GM12878 (cell line): ENCODE measurements around the gene GABPB2.

ENCODE experiments used
- CEBPB ChIP-seq, 2 experiments: fragments of 150-350 bp in 1 of 2; IDR thresholded peaks; 2 replicates each; pipeline ENCODE4 v1.6.1; 2012 to 2014; ENCODE audit warnings: low read depth in 2 of 2, low read length in 2 of 2, borderline replicate concordance in 1 of 2, inconsistent platforms in 1 of 2
- EED ChIP-seq: sonication (generic); IDR thresholded peaks from 2 replicates; pipeline ENCODE4 v1.6.1; 2016; ENCODE audit warnings: antibody characterized with exemption, low read depth
- EGR1 ChIP-seq, 2 experiments: IDR thresholded peaks; 1 replicate in 1 of 2; 2 replicates in 1 of 2; pipeline ENCODE4 v1.6.1; 2011 to 2012; ENCODE audit warnings: low read depth in 2 of 2, low read length in 2 of 2, borderline replicate concordance in 1 of 2, mild to moderate bottlenecking in 1 of 2, moderate library complexity in 1 of 2
- ESRRA ChIP-seq: IDR thresholded peaks from 2 replicates; pipeline ENCODE4 v1.6.1; 2012; ENCODE audit warnings: mild to moderate bottlenecking, low read length, improper control_type of control experiment
- PAX5 ChIP-seq: IDR thresholded peaks from 2 replicates; pipeline ENCODE4 v1.6.1; 2011; ENCODE audit warnings: low read depth, low read length, borderline replicate concordance
- PML ChIP-seq: IDR thresholded peaks from 2 replicates; pipeline ENCODE4 v1.6.1; 2012; ENCODE audit warnings: low read length, inconsistent platforms
- POLR2A ChIP-seq: IDR thresholded peaks from 2 replicates; pipeline ENCODE4 v1.6.1; 2011; ENCODE audit warnings: low read depth, mild to moderate bottlenecking, low read length
- SUZ12 ChIP-seq: fragments of 200-600 bp; sonication (generic); IDR thresholded peaks from one replicate; pipeline ENCODE4 v1.6.1; 2018; ENCODE audit warnings: antibody characterized with exemption, mild to moderate bottlenecking; ENCODE audit not compliant: unreplicated experiment
- TBL1XR1 ChIP-seq: IDR thresholded peaks from 2 replicates; pipeline ENCODE4 v1.6.1; 2012; ENCODE audit warnings: low read depth, low read length, improper control_type of control experiment
- TCF12 ChIP-seq: IDR thresholded peaks from 2 replicates; pipeline ENCODE4 v1.6.1; 2011; ENCODE audit warnings: low read depth, mild to moderate bottlenecking, low read length
- TF ChIP-seq, protein P1 (sequence below): fragments of 450-650 bp; IDR thresholded peaks from 2 replicates; pipeline ENCODE4 v1.6.1; 2017; ENCODE audit warnings: mild to moderate bottlenecking, moderate library complexity
- TF ChIP-seq, protein P2 (sequence below), 3 experiments: IDR thresholded peaks in 2 of 3; conservative IDR thresholded peaks in 1 of 3; 2 replicates each; pipeline ENCODE4 v1.5.1; 2011; ENCODE audit warnings: low read depth in 3 of 3, low read length in 3 of 3, mild to moderate bottlenecking in 3 of 3, control low read depth in 2 of 3, moderate library complexity in 2 of 3, inconsistent platforms in 1 of 3, mixed read lengths in 1 of 3; ENCODE audit not compliant: control insufficient read depth in 2 of 3, insufficient read depth in 1 of 3; ENCODE audit errors: extremely low read depth in 1 of 3
- TF ChIP-seq, protein P3 (sequence below): IDR thresholded peaks from 2 replicates; pipeline ENCODE4 v1.6.1; 2012; ENCODE audit warnings: low read length, inconsistent platforms

DNA sequence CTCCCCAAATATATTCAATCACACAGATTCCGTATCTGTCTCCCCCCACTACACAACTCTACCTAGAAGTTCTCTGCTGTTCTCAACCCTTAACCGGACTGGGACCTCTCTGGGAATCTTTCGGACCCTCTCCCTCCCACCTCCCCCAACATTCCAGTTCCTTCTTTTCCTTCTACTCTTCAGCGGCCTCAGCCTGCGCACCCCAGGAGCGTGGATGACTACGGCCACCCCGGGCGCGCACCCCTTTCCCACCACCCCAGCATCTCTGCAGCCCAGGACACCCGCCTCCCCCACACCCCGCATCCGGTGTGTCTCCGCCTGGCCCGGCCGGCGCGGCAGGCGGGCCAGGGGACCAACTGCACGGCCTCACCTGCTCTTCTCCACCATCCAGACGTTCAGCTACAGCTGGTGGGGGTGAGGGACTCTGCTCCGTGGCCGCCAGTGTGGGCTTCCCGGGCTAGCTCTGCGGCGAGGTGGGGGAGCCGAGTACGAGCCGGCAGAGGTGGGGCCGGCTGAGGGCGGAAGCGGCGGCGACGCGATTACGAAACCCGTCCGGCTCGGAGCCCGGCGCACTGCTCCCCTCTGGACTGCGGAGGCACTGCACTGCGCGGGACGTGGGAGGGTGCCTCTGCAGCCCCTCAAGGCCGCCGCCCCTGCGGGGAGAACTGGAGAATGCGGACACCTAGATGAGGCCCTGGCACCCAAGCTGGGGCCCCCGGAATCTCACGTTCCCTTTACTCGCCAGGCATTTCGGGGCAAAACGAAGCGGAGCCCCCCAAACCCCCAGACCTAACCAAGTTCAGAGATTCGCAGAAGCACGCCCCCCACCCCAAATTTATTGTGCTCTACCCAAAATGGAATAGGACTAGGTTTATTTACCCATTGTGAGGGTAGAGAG lies 11.2 kb upstream of the GABPB2 start, which contains the start of gene CDC42SE1:
- TF ChIP-seq ESRRA: no peak
- TF ChIP-seq, protein P1, sequence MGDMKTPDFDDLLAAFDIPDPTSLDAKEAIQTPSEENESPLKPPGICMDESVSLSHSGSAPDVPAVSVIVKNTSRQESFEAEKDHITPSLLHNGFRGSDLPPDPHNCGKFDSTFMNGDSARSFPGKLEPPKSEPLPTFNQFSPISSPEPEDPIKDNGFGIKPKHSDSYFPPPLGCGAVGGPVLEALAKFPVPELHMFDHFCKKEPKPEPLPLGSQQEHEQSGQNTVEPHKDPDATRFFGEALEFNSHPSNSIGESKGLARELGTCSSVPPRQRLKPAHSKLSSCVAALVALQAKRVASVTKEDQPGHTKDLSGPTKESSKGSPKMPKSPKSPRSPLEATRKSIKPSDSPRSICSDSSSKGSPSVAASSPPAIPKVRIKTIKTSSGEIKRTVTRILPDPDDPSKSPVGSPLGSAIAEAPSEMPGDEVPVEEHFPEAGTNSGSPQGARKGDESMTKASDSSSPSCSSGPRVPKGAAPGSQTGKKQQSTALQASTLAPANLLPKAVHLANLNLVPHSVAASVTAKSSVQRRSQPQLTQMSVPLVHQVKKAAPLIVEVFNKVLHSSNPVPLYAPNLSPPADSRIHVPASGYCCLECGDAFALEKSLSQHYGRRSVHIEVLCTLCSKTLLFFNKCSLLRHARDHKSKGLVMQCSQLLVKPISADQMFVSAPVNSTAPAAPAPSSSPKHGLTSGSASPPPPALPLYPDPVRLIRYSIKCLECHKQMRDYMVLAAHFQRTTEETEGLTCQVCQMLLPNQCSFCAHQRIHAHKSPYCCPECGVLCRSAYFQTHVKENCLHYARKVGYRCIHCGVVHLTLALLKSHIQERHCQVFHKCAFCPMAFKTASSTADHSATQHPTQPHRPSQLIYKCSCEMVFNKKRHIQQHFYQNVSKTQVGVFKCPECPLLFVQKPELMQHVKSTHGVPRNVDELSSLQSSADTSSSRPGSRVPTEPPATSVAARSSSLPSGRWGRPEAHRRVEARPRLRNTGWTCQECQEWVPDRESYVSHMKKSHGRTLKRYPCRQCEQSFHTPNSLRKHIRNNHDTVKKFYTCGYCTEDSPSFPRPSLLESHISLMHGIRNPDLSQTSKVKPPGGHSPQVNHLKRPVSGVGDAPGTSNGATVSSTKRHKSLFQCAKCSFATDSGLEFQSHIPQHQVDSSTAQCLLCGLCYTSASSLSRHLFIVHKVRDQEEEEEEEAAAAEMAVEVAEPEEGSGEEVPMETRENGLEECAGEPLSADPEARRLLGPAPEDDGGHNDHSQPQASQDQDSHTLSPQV: no peak
- TF ChIP-seq, protein P2, sequence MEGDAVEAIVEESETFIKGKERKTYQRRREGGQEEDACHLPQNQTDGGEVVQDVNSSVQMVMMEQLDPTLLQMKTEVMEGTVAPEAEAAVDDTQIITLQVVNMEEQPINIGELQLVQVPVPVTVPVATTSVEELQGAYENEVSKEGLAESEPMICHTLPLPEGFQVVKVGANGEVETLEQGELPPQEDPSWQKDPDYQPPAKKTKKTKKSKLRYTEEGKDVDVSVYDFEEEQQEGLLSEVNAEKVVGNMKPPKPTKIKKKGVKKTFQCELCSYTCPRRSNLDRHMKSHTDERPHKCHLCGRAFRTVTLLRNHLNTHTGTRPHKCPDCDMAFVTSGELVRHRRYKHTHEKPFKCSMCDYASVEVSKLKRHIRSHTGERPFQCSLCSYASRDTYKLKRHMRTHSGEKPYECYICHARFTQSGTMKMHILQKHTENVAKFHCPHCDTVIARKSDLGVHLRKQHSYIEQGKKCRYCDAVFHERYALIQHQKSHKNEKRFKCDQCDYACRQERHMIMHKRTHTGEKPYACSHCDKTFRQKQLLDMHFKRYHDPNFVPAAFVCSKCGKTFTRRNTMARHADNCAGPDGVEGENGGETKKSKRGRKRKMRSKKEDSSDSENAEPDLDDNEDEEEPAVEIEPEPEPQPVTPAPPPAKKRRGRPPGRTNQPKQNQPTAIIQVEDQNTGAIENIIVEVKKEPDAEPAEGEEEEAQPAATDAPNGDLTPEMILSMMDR (IDR thresholded peaks at IDR 0.05 in 2 of 3, conservative IDR thresholded peaks at IDR 0.05 in 1 of 3; ENCODE audit: control insufficient read depth in 2 of 3, extremely low read depth in 1 of 3, insufficient read depth in 1 of 3, low read depth in 3 of 3, low read length in 3 of 3): peak; percentile 75 to 90 (median 84)
- peak; percentile 98 for TF ChIP-seq POLR2A
- TF ChIP-seq PAX5: peak; percentile 41; the same call in 1 of the 2 replicates
- peak; percentile 19 for TF ChIP-seq EED
- peak; percentile 31 to 92 for TF ChIP-seq EGR1 (IDR thresholded peaks at IDR 0.05; ENCODE audit: borderline replicate concordance in 1 of 2, low read depth in 2 of 2, low read length in 2 of 2)
- TF ChIP-seq SUZ12: no peak
- TF ChIP-seq, protein P3, sequence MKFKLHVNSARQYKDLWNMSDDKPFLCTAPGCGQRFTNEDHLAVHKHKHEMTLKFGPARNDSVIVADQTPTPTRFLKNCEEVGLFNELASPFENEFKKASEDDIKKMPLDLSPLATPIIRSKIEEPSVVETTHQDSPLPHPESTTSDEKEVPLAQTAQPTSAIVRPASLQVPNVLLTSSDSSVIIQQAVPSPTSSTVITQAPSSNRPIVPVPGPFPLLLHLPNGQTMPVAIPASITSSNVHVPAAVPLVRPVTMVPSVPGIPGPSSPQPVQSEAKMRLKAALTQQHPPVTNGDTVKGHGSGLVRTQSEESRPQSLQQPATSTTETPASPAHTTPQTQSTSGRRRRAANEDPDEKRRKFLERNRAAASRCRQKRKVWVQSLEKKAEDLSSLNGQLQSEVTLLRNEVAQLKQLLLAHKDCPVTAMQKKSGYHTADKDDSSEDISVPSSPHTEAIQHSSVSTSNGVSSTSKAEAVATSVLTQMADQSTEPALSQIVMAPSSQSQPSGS: no peak; the same call in 1 of the 2 replicates
- TF ChIP-seq TCF12: 0 out of 2 replicates have a peak, but pooled peaks have one; percentile 4
- TF ChIP-seq CEBPB (IDR thresholded peaks at IDR 0.05; ENCODE audit: borderline replicate concordance in 1 of 2, low read depth in 2 of 2, low read length in 2 of 2): peak in 1 of 2 experiments; percentile 81; a peak in 1 of 4 replicates
- TF ChIP-seq TBL1XR1: no peak; the same call in 1 of the 2 replicates
- TF ChIP-seq PML: peak; percentile 96
